GM12878 (cell line): ENCODE results near the gene ATP6V0D1. TPM values are rescaled to one million over a fixed set of nuclear protein-coding genes. Genes with fewer than 3 reads are reported as not detected.

ENCODE experiments used
- ATAC-seq: fragments of 200-7000 bp; cut with Tn5 transposase; 3 replicates; pipeline ENCODE4 v1.9.1; 2020; ENCODE audit warnings: mild to moderate bottlenecking, moderate library complexity
- BruUV-seq: library from RNA; stranded (reverse); fragments of 400-500 nt; replicated peaks from 2 replicates; lab custom pipeline; 2021; lab: Mats Ljungman, UMichigan
- CTCF ChIA-PET: fragments of 300-600 bp; sonication (Branson Sonifier 250); formaldehyde crosslinking; extraction: SDS; loops from one replicate; lab custom pipeline; 2021; ENCODE audit warnings: inconsistent platforms; lab: Yijun Ruan, JAX
- POLR2A ChIA-PET: fragments of 350-600 bp; formaldehyde crosslinking; extraction: SDS; loops from one replicate; lab custom pipeline; 2021; ENCODE audit warnings: inconsistent platforms; lab: Charles Lee
- RAD21 ChIA-PET: fragments of 300-600 bp; sonication (Branson Sonifier 250); formaldehyde crosslinking; loops from one replicate; lab custom pipeline; 2023; ENCODE audit warnings: antibody characterized with exemption; ENCODE audit not compliant: unreplicated experiment; lab: Charles Lee
- SMC1A ChIA-PET: fragments of 300-600 bp; sonication (Branson Sonifier 250); formaldehyde crosslinking; loops from one replicate; lab custom pipeline; 2023; ENCODE audit not compliant: unreplicated experiment, uncharacterized antibody; lab: Charles Lee
- DNase-seq: peaks from one replicate; pipeline ENCODE4 v3.0.0-alpha.2; 2011; ENCODE audit warnings: low read depth, low spot score
- FAIRE-seq: peaks from 3 replicates; lab custom pipeline; 2011; peaks lifted over from hg19 to GRCh38; lab: Jason Lieb, UNC
- H2AFZ ChIP-seq: 2 replicates; pipeline ENCODE4 v1.6.0; 2011; ENCODE audit warnings: low read depth, low read length, control low read depth; ENCODE audit not compliant: control insufficient read depth
- H3K27ac ChIP-seq: 2 replicates; pipeline ENCODE4 v1.5.1; 2011; ENCODE audit warnings: control low read depth; ENCODE audit not compliant: control insufficient read depth, insufficient read depth
- H3K27me3 ChIP-seq, 2 experiments: replicated peaks in 1 of 2; 2 replicates each; pipeline versions ENCODE4 v1.6.0 to v1.6.1; 2011; ENCODE audit warnings: low read length in 1 of 2; ENCODE audit not compliant: control insufficient read depth in 2 of 2, insufficient read depth in 2 of 2
- H3K36me3 ChIP-seq, 2 experiments: 2 replicates each; pipeline ENCODE4 v1.5.1; 2011; ENCODE audit warnings: low read length in 1 of 2; ENCODE audit not compliant: control insufficient read depth in 2 of 2, insufficient read depth in 2 of 2
- H3K4me1 ChIP-seq: 2 replicates; pipeline ENCODE4 v1.6.1; 2011; ENCODE audit warnings: mild to moderate bottlenecking, low read length, moderate library complexity, mixed read lengths; ENCODE audit not compliant: control insufficient read depth, insufficient read depth
- H3K4me2 ChIP-seq: 2 replicates; pipeline ENCODE4 v1.6.0; 2011; ENCODE audit warnings: control low read depth; ENCODE audit not compliant: control insufficient read depth, insufficient read depth
- H3K4me3 ChIP-seq: fragments of 200-600 bp; sonication (generic); 2 replicates; pipeline ENCODE4 v1.5.1; 2016
- H3K79me2 ChIP-seq: 2 replicates; pipeline ENCODE4 v1.6.0; 2011; ENCODE audit warnings: low read length; ENCODE audit not compliant: control insufficient read depth, insufficient read depth
- H3K9ac ChIP-seq: 2 replicates; pipeline ENCODE4 v1.8.0; 2011; ENCODE audit warnings: low read length, control low read depth, mixed read lengths; ENCODE audit not compliant: control insufficient read depth, insufficient read depth
- H3K9me3 ChIP-seq: replicated peaks from 3 replicates; pipeline ENCODE4 v1.5.1; 2011; ENCODE audit warnings: mild to moderate bottlenecking, low read length; ENCODE audit not compliant: control insufficient read depth, insufficient read depth
- H4K20me1 ChIP-seq: 2 replicates; pipeline ENCODE4 v1.6.0; 2011; ENCODE audit not compliant: control insufficient read depth, insufficient read depth
- BCL11A ChIP-seq: IDR thresholded peaks from 2 replicates; pipeline ENCODE4 v1.6.1; 2011; ENCODE audit warnings: low read depth, low read length
- NRF1 ChIP-seq: conservative IDR thresholded peaks from 2 replicates; pipeline ENCODE4 v1.6.1; 2011; ENCODE audit warnings: mild to moderate bottlenecking, low read depth, low read length, improper control_type of control experiment
- SMAD5 ChIP-seq: IDR thresholded peaks from 2 replicates; pipeline ENCODE4 v1.6.1; 2016; ENCODE audit warnings: antibody characterized with exemption, low read depth
- WGBS: methylation state at CpG from one replicate; pipeline ENCODE4 v1.1.6; 2016; ENCODE audit warnings: low lambda C conversion rate; ENCODE audit not compliant: insufficient replicate concordance, insufficient coverage; ENCODE audit errors: missing lambda C conversion rate; 5-methylcytosine and 5-hydroxymethylcytosine counted together
- in situ Hi-C: fragments of 300-500 bp; cut with MboI; formaldehyde crosslinking; loops from 9 replicates; pipeline ENCODE4 v1.14.3; 2018; ENCODE audit warnings: mixed read lengths
- intact Hi-C: fragments of 100-400 bp; cut with micrococcal nuclease; formaldehyde crosslinking; loops from one replicate; pipeline ENCODE4 v1.14.2; 2022; ENCODE audit not compliant: unreplicated experiment
- polyA plus RNA-seq, 11 experiments: library from polyadenylated mRNA; depleted of rRNA in 4 of 11; unstranded in 6 of 11; stranded (reverse) in 5 of 11; fragments of >200 nt; fragmentation: Nextera tagmentation in 4 of 11; fragmentation: Illumina TruSeq in 1 of 11; extraction: Ambion mirVana in 4 of 11; extraction: Trizol in 1 of 11; gene quantifications; 1 replicate in 1 of 11; 2 replicates in 10 of 11; pipeline versions ENCODE4 v1.2.1 to v1.2.3, GENCODE V29; 2011 to 2016; ENCODE audit warnings: inconsistent platforms in 2 of 11, missing spikeins in 2 of 11, low read depth in 1 of 11
- total RNA-seq, 4 experiments: library from RNA; depleted of rRNA in 3 of 4; stranded (reverse); fragments of >200 nt in 3 of 4; fragmentation: Illumina TruSeq in 1 of 4; extraction: Trizol in 1 of 4; gene quantifications; 2 replicates each; pipeline versions ENCODE4 v1.2.1 to v1.2.3, GENCODE V29; 2013 to 2021
- TF ChIP-seq, protein P1 (sequence below): fragments of 450-650 bp; IDR thresholded peaks from 2 replicates; pipeline ENCODE4 v1.6.1; 2017; ENCODE audit warnings: mild to moderate bottlenecking, moderate library complexity
- TF ChIP-seq, protein P2 (sequence below): IDR thresholded peaks from 2 replicates; pipeline ENCODE4 v1.6.1; 2012; ENCODE audit warnings: low read depth, low read length, improper control_type of control experiment
- TF ChIP-seq, protein P3 (sequence below): fragments of 450-650 bp; IDR thresholded peaks from 2 replicates; pipeline ENCODE4 v1.6.1; 2016; ENCODE audit warnings: mild to moderate bottlenecking

ATP6V0D1 gene
- total and polyA plus RNA-seq, 10 of the 15 experiments (the other 5 are each of a cell fraction or from before 2014, with no cell fraction given): 28.1 to 141 (median 70.3) TPM

GRCh38 chr16:67486805-67487204 is 5.8 kb upstream of the ATP6V0D1 start:
- in situ Hi-C loops: no loop called here
- POLR2A ChIA-PET: no interaction called here
- SMC1A ChIA-PET: interaction anchor here (6.2 kb wide), 1 partner anchor 28 kb away, joined by 92 read pairs; no protein-coding TSS in a partner anchor
- WGBS: 53% methylated on average over 3 of the region's 3 CpGs
- H3K36me3 ChIP-seq: no peaks in the 10 kb centered on the region
- RAD21 ChIA-PET: interaction anchor here (12.3 kb wide), 1 partner anchor 28 kb away, joined by 172 read pairs; no protein-coding TSS in a partner anchor
- TF ChIP-seq BCL11A: no peak
- no peak for TF ChIP-seq SMAD5
- no peak for TF ChIP-seq NRF1
- TF ChIP-seq, all 136 proteins: peak for 0
- no peak overlapping the region for H3K9ac ChIP-seq
- BruUV-seq: no TSS peak
- DNase-seq (no peak), ATAC-seq (no peak), FAIRE-seq (no peak)
- H3K4me1 ChIP-seq: peaks cover 24% of the 10 kb centered on the region
- peaks cover 17% of the 10 kb centered on the region for H3K79me2 ChIP-seq
- H3K4me2 ChIP-seq: no peak overlapping the region
- no peak overlapping the region for H2AFZ ChIP-seq
- CTCF ChIA-PET: interaction anchor here (1.0 to 15.3 kb wide), 3 partner anchors 12 to 329 kb away, joined by 3 to 453 read pairs (median 7); no protein-coding TSS in a partner anchor
- 0 out of 3 replicates have a peak, but pooled peaks cover 1% of the 10 kb centered on the region for H3K9me3 ChIP-seq
- H3K27me3 ChIP-seq: no peaks in the 10 kb centered on the region
- intact Hi-C loops: no loop called here
- H3K27ac ChIP-seq: no peak overlapping the region
- H4K20me1 ChIP-seq: no peaks in the 10 kb centered on the region
- no peak overlapping the region for H3K4me3 ChIP-seq

GRCh38 chr16:67483731-67484525 is 3.0 kb upstream of the ATP6V0D1 start:
- WGBS: 91% methylated on average over 12 of the region's 12 CpGs
- H3K27me3 ChIP-seq: no peaks in the 10 kb centered on the region
- CTCF ChIA-PET: interaction anchor here (1.5 to 8.2 kb wide), 2 partner anchors 33 to 63 kb away, joined by 4 to 252 read pairs; no protein-coding TSS in a partner anchor
- in situ Hi-C loops: loop anchor here (5.0 kb wide), 1 partner anchor 33 kb away; no protein-coding TSS in a partner anchor
- no peaks in the 10 kb centered on the region for H4K20me1 ChIP-seq
- SMC1A ChIA-PET: interaction anchor here (0.9 to 7.0 kb wide), 2 partner anchors 32 to 37 kb away, joined by 3 to 88 read pairs; no protein-coding TSS in a partner anchor
- BruUV-seq: no TSS peak
- H3K9me3 ChIP-seq: no peaks in the 10 kb centered on the region
- RAD21 ChIA-PET: interaction anchor here (4.6 kb wide), 1 partner anchor 8 kb away, joined by 69 read pairs; no protein-coding TSS in a partner anchor
- POLR2A ChIA-PET: interaction anchor here (0.6 kb wide), 1 partner anchor 56 kb away, joined by 3 read pairs; no protein-coding TSS in a partner anchor
- H3K27ac ChIP-seq: no peak overlapping the region
- H2AFZ ChIP-seq: no peak overlapping the region
- DNase-seq (no peak), ATAC-seq (no peak), FAIRE-seq (no peak)
- H3K9ac ChIP-seq: no peak overlapping the region
- H3K79me2 ChIP-seq: peaks cover 40% of the 10 kb centered on the region
- H3K4me3 ChIP-seq: no peak overlapping the region
- no peaks in the 10 kb centered on the region for H3K36me3 ChIP-seq
- H3K4me1 ChIP-seq: peaks cover 14% of the 10 kb centered on the region
- no peak overlapping the region for H3K4me2 ChIP-seq
- intact Hi-C loops: no loop called here
- TF ChIP-seq, protein P1, sequence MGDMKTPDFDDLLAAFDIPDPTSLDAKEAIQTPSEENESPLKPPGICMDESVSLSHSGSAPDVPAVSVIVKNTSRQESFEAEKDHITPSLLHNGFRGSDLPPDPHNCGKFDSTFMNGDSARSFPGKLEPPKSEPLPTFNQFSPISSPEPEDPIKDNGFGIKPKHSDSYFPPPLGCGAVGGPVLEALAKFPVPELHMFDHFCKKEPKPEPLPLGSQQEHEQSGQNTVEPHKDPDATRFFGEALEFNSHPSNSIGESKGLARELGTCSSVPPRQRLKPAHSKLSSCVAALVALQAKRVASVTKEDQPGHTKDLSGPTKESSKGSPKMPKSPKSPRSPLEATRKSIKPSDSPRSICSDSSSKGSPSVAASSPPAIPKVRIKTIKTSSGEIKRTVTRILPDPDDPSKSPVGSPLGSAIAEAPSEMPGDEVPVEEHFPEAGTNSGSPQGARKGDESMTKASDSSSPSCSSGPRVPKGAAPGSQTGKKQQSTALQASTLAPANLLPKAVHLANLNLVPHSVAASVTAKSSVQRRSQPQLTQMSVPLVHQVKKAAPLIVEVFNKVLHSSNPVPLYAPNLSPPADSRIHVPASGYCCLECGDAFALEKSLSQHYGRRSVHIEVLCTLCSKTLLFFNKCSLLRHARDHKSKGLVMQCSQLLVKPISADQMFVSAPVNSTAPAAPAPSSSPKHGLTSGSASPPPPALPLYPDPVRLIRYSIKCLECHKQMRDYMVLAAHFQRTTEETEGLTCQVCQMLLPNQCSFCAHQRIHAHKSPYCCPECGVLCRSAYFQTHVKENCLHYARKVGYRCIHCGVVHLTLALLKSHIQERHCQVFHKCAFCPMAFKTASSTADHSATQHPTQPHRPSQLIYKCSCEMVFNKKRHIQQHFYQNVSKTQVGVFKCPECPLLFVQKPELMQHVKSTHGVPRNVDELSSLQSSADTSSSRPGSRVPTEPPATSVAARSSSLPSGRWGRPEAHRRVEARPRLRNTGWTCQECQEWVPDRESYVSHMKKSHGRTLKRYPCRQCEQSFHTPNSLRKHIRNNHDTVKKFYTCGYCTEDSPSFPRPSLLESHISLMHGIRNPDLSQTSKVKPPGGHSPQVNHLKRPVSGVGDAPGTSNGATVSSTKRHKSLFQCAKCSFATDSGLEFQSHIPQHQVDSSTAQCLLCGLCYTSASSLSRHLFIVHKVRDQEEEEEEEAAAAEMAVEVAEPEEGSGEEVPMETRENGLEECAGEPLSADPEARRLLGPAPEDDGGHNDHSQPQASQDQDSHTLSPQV: no peak
- TF ChIP-seq, protein P2, sequence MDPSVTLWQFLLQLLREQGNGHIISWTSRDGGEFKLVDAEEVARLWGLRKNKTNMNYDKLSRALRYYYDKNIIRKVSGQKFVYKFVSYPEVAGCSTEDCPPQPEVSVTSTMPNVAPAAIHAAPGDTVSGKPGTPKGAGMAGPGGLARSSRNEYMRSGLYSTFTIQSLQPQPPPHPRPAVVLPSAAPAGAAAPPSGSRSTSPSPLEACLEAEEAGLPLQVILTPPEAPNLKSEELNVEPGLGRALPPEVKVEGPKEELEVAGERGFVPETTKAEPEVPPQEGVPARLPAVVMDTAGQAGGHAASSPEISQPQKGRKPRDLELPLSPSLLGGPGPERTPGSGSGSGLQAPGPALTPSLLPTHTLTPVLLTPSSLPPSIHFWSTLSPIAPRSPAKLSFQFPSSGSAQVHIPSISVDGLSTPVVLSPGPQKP: no peak
- TF ChIP-seq, protein P3, sequence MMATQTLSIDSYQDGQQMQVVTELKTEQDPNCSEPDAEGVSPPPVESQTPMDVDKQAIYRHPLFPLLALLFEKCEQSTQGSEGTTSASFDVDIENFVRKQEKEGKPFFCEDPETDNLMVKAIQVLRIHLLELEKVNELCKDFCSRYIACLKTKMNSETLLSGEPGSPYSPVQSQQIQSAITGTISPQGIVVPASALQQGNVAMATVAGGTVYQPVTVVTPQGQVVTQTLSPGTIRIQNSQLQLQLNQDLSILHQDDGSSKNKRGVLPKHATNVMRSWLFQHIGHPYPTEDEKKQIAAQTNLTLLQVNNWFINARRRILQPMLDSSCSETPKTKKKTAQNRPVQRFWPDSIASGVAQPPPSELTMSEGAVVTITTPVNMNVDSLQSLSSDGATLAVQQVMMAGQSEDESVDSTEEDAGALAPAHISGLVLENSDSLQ: no peak
